ENCODE data around the gene SPNS2. TPM values are rescaled to one million over a fixed set of nuclear protein-coding genes. Genes with fewer than 3 reads are reported as not detected.

Gene SPNS2
- total RNA-seq, 1 experiment from 2014 or later, result 0.33 TPM

DNA sequence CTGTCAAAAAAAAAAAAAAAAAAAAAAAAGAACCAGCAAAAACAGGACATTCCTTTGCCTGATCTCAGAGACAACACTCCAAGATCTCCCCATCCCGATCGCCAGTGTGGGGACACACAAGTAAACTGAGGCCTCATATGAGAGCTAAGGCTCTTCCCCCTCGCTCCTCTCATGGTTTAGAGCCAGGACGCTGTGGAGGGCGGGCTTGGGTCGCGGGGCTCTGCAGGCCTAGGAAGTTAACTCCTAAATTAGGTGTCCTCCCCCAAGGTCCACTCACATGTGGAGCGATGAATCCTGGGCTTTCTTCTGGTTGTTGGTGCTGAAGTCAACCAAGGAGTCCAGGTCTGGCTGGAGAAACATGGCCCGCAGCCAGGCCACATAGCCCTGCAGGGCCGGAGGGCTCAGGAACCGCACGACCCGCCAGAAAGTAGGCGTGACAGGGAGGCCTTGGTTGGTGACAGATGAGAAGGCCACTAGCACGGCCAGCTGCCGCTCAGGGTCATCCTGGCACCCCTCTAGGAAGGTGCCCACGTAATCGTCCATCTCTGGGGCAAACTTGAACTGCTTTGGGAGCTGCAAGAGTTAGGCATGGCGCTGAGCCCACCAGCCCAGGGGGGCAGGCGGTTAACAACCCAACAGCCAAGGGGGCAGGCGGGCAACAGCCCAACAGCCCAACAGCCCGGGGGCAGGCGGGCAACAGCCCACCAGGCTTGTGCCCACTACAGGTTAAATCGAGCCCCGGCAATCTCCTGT lies 51.3 kb downstream of the SPNS2 start:
- H3K23me2 ChIP-seq (ENCODE audit: insufficient read length, low read depth, low read length, poor library complexity, severe bottlenecking), result peaks cover 10% of the 10 kb centered on the region
- no CpG with 5 or more reads among the region's 25 CpGs for WGBS (ENCODE audit: extremely low coverage, insufficient read length, low lambda C conversion rate)
- TF ChIP-seq CTCF (conservative IDR thresholded peaks at IDR 0.05), result no peak
- no peak overlapping the region for H3K23ac ChIP-seq (ENCODE audit: insufficient read length, low read depth, low read length)
- no peaks in the 10 kb centered on the region for H3K4me1 ChIP-seq (ENCODE audit: insufficient read depth, low read length)
- peaks cover 9% of the 10 kb centered on the region; the same call in 1 of the 2 replicates for H3K79me2 ChIP-seq (ENCODE audit: insufficient read depth, low read length)
- H3K4ac ChIP-seq (ENCODE audit: low read depth, low read length), result no peak overlapping the region
- Mint-ChIP-seq H3K27me3 (ENCODE audit: low read depth) (no peaks in the 10 kb centered on the region), H3K27ac (no peak overlapping the region), H3K4me1 (peaks cover 9 to 14% of the 10 kb centered on the region in 2 experiments), H3K36me3 (ENCODE audit: insufficient read depth in 1 of 3, low read depth in 3 of 3) (peaks cover 46 to 92% (median 74%) of the 10 kb centered on the region in 3 experiments), H3K9me3 (no peaks in the 10 kb centered on the region), H3K4me3 (no peak overlapping the region)
- H2BK12ac ChIP-seq (ENCODE audit: insufficient read length, low read depth, low read length), result no peak overlapping the region
- H3T11ph ChIP-seq (ENCODE audit: low read length), result no peak overlapping the region
- no peak overlapping the region for H2AFZ ChIP-seq (ENCODE audit: low read length)
- H3K14ac ChIP-seq (ENCODE audit: insufficient read depth, low read length), result no peak overlapping the region
- DNase-seq, result no peak
- H3K9ac ChIP-seq (ENCODE audit: extremely low read depth, insufficient read length, low read length), result no peak overlapping the region
- no peak overlapping the region for H3K56ac ChIP-seq (ENCODE audit: insufficient read length, low read depth, low read length)
- no peak overlapping the region for H3K27ac ChIP-seq (ENCODE audit: insufficient read length, low read depth, low read length)
- no peak overlapping the region for H4K8ac ChIP-seq (replicated peaks; ENCODE audit: insufficient read length, low read depth, low read length)
- H3K4me2 ChIP-seq (ENCODE audit: insufficient read depth, insufficient read length, low read length), result no peak overlapping the region
- H3K79me1 ChIP-seq (ENCODE audit: insufficient read depth, low read depth, low read length, poor library complexity, severe bottlenecking), result no peaks in the 10 kb centered on the region
- peaks cover 3% of the 10 kb centered on the region for H4K20me1 ChIP-seq (ENCODE audit: control insufficient read depth, insufficient read depth, insufficient read length)
- H3K9me3 ChIP-seq (ENCODE audit: control insufficient read depth, low read depth, low read length), result no peaks in the 10 kb centered on the region
- H2BK20ac ChIP-seq (ENCODE audit: low read depth, low read length, poor library complexity, severe bottlenecking), result no peak overlapping the region
- H4K91ac ChIP-seq (ENCODE audit: insufficient read length, low read depth, low read length), result no peak overlapping the region
- H2BK5ac ChIP-seq (ENCODE audit: insufficient read length, low read length), result no peak overlapping the region
- H3K18ac ChIP-seq (ENCODE audit: insufficient read length, low read depth, low read length), result no peak overlapping the region
- no peak overlapping the region for H2BK15ac ChIP-seq (ENCODE audit: low read depth, low read length)
- no peak overlapping the region for H2AK5ac ChIP-seq (ENCODE audit: insufficient read length, low read length)
- H2BK120ac ChIP-seq (ENCODE audit: low read depth, low read length, poor library complexity, severe bottlenecking), result no peak overlapping the region
- no peaks in the 10 kb centered on the region for H3K27me3 ChIP-seq (ENCODE audit: insufficient read depth, low read length)
- H4K5ac ChIP-seq (ENCODE audit: insufficient read length, low read depth, low read length), result no peak overlapping the region
